ENCODE results near the gene OCA2. TPM values are rescaled to one million over a fixed set of nuclear protein-coding genes. Genes with fewer than 3 reads are reported as not detected.

Gene OCA2
- total RNA-seq, 1 donor from 2014 or later = 1.2 TPM

- Mint-ChIP-seq H3K27ac (ENCODE audit: unreplicated experiment) (no peak overlapping the region), H3K4me3 (ENCODE audit: unreplicated experiment) (no peak overlapping the region), H3K4me1 (ENCODE audit: unreplicated experiment) (no peaks in the 10 kb centered on the region), H3K36me3 (ENCODE audit: unreplicated experiment) (peaks cover 2% of the 10 kb centered on the region), H3K27me3 (ENCODE audit: unreplicated experiment) (peaks cover 7% of the 10 kb centered on the region), H3K9me3 (ENCODE audit: unreplicated experiment) (peaks cover 12% of the 10 kb centered on the region)
- no peak for DNase-seq (ENCODE audit: extremely low spot score, unreplicated experiment)
- TF ChIP-seq CTCF (IDR thresholded peaks at IDR 0.05) = no peak
Observed at GRCh38 chr15:27878841-27879240, 220.3 kb downstream of the OCA2 start.

GRCh38 chr15:27873828-27874227, 225.3 kb downstream of the OCA2 start:
- no peak for DNase-seq (ENCODE audit: extremely low spot score, unreplicated experiment)
- Mint-ChIP-seq H3K27me3 (ENCODE audit: unreplicated experiment) (peaks cover 4% of the 10 kb centered on the region), H3K4me1 (ENCODE audit: unreplicated experiment) (no peaks in the 10 kb centered on the region), H3K4me3 (ENCODE audit: unreplicated experiment) (no peak overlapping the region), H3K9me3 (ENCODE audit: unreplicated experiment) (no peaks in the 10 kb centered on the region), H3K27ac (ENCODE audit: unreplicated experiment) (no peak overlapping the region), H3K36me3 (ENCODE audit: unreplicated experiment) (peaks cover 2% of the 10 kb centered on the region)
- TF ChIP-seq CTCF (IDR thresholded peaks at IDR 0.05) = no peak

- DNase-seq (ENCODE audit: extremely low spot score, unreplicated experiment) = no peak
- Mint-ChIP-seq H3K27ac (ENCODE audit: unreplicated experiment) (no peak overlapping the region), H3K9me3 (ENCODE audit: unreplicated experiment) (no peaks in the 10 kb centered on the region), H3K27me3 (ENCODE audit: unreplicated experiment) (peaks cover 4% of the 10 kb centered on the region), H3K4me1 (ENCODE audit: unreplicated experiment) (no peaks in the 10 kb centered on the region), H3K36me3 (ENCODE audit: unreplicated experiment) (peaks cover 2% of the 10 kb centered on the region), H3K4me3 (ENCODE audit: unreplicated experiment) (no peak overlapping the region)
- TF ChIP-seq CTCF (IDR thresholded peaks at IDR 0.05) = no peak
Observed at GRCh38 chr15:27873039-27873438, 226.1 kb downstream of the OCA2 start.

- no peak for TF ChIP-seq CTCF (IDR thresholded peaks at IDR 0.05)
- Mint-ChIP-seq H3K27ac (ENCODE audit: unreplicated experiment) (no peak overlapping the region), H3K36me3 (ENCODE audit: unreplicated experiment) (peaks cover 2% of the 10 kb centered on the region), H3K27me3 (ENCODE audit: unreplicated experiment) (peaks cover 3% of the 10 kb centered on the region), H3K4me3 (ENCODE audit: unreplicated experiment) (no peak overlapping the region), H3K4me1 (ENCODE audit: unreplicated experiment) (no peaks in the 10 kb centered on the region), H3K9me3 (ENCODE audit: unreplicated experiment) (no peaks in the 10 kb centered on the region)
- no peak for DNase-seq (ENCODE audit: extremely low spot score, unreplicated experiment)
Observed at GRCh38 chr15:27872355-27872754, 226.8 kb downstream of the OCA2 start.

GRCh38 chr15:27871902-27872260, 227.2 kb downstream of the OCA2 start:
- DNase-seq (ENCODE audit: extremely low spot score, unreplicated experiment) = no peak
- Mint-ChIP-seq H3K4me3 (ENCODE audit: unreplicated experiment) (no peak overlapping the region), H3K27me3 (ENCODE audit: unreplicated experiment) (peaks cover 3% of the 10 kb centered on the region), H3K36me3 (ENCODE audit: unreplicated experiment) (peaks cover 2% of the 10 kb centered on the region), H3K9me3 (ENCODE audit: unreplicated experiment) (no peaks in the 10 kb centered on the region), H3K4me1 (ENCODE audit: unreplicated experiment) (no peaks in the 10 kb centered on the region), H3K27ac (ENCODE audit: unreplicated experiment) (no peak overlapping the region)
- TF ChIP-seq CTCF (IDR thresholded peaks at IDR 0.05) = no peak
